ENCODE data around the gene DCAF7.

Gene DCAF7

GRCh38 chr17:63549946-63550816 lies at the start of gene DCAF7:
Gene DCAF7, plus strand, starts transcription at chr17:63550477. Its CDS starts 201 bp downstream, at chr17:63550678.
- peak; percentile 99 for DNase-seq (ENCODE audit: low spot score)

GRCh38 chr17:63500543-63501390 lies 49.5 kb upstream of the DCAF7 start:
- no peak for DNase-seq (ENCODE audit: low spot score)

GRCh38 chr17:63503341-63503705 lies 47.0 kb upstream of the DCAF7 start:
- no peak for DNase-seq (ENCODE audit: low spot score)

GRCh38 chr17:63504261-63504660 lies 46.0 kb upstream of the DCAF7 start:
- DNase-seq (ENCODE audit: low spot score): no peak

- no peak for DNase-seq (ENCODE audit: low spot score)
These were observed 44.9 kb upstream of the DCAF7 start for GRCh38 chr17:63505341-63505740.

- DNase-seq (ENCODE audit: low spot score): no peak
These were observed 43.6 kb upstream of the DCAF7 start for GRCh38 chr17:63506627-63507026.

GRCh38 chr17:63511331-63511730 lies 38.9 kb upstream of the DCAF7 start:
- DNase-seq (ENCODE audit: low spot score): no peak

GRCh38 chr17:63512388-63512787 lies 37.9 kb upstream of the DCAF7 start:
- no peak for DNase-seq (ENCODE audit: low spot score)

- no peak for DNase-seq (ENCODE audit: low spot score)
These were observed 37.2 kb upstream of the DCAF7 start for GRCh38 chr17:63512896-63513644.

GRCh38 chr17:63514477-63514876 lies 35.8 kb upstream of the DCAF7 start:
- no peak for DNase-seq (ENCODE audit: low spot score)

GRCh38 chr17:63514974-63515373 lies 35.3 kb upstream of the DCAF7 start:
- no peak for DNase-seq (ENCODE audit: low spot score)

- DNase-seq (ENCODE audit: low spot score): no peak
These were observed 34.9 kb upstream of the DCAF7 start for GRCh38 chr17:63515426-63515825.

- DNase-seq (ENCODE audit: low spot score): peak; percentile 92
These were observed 33.1 kb upstream of the DCAF7 start for GRCh38 chr17:63516910-63517824.

- no peak for DNase-seq (ENCODE audit: low spot score)
These were observed 32.3 kb upstream of the DCAF7 start for GRCh38 chr17:63517825-63518534.

GRCh38 chr17:63519116-63519881 lies 31.0 kb upstream of the DCAF7 start:
- DNase-seq (ENCODE audit: low spot score): no peak

- DNase-seq (ENCODE audit: low spot score): peak; percentile 84
These were observed 30.1 kb upstream of the DCAF7 start for GRCh38 chr17:63519972-63520882.

- DNase-seq (ENCODE audit: low spot score): peak; percentile 25
These were observed 26.9 kb upstream of the DCAF7 start, which contains the start of gene KCNH6 for GRCh38 chr17:63523253-63523855. Gene KCNH6, plus strand, starts transcription at chr17:63523358. Its CDS starts 56 bp downstream, at chr17:63523414.

GRCh38 chr17:63524051-63524450 lies 26.2 kb upstream of the DCAF7 start:
- no peak for DNase-seq (ENCODE audit: low spot score)

Data from SW480 (cell line).